ENCODE measurements around the gene RASA3.

RASA3 gene

DNA sequence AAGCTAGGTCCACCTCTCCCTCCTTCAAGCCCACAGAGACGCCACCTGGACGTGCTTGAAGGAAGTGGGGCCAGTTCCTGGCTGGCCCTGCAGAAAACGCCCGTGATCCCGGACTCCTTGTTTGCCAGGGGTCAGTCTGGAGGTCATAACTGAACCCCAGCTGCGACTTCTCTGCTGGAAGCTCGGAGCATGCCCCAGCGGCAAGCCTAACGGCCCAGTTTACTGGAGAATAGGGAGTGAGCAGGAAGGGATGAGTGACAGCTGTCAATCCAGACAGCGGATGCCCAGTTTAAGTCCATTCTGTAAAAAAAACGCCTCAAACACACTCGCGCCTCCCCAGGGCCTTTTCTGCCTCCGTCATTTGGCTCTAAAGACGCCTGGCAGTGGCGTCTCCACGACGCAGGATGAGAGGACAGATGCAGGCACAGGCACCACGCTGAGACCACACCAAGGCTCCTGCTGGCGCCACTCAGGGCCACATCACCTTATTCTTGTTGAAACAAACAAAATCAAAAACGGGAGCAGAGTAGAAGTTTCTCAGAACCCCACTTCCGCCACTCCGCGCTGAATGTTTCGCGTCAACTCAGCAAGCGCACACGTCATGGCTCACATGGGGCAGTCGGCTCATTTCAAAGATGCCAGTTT is 57.6 kb downstream of the RASA3 start:
- TF ChIP-seq, protein P1, sequence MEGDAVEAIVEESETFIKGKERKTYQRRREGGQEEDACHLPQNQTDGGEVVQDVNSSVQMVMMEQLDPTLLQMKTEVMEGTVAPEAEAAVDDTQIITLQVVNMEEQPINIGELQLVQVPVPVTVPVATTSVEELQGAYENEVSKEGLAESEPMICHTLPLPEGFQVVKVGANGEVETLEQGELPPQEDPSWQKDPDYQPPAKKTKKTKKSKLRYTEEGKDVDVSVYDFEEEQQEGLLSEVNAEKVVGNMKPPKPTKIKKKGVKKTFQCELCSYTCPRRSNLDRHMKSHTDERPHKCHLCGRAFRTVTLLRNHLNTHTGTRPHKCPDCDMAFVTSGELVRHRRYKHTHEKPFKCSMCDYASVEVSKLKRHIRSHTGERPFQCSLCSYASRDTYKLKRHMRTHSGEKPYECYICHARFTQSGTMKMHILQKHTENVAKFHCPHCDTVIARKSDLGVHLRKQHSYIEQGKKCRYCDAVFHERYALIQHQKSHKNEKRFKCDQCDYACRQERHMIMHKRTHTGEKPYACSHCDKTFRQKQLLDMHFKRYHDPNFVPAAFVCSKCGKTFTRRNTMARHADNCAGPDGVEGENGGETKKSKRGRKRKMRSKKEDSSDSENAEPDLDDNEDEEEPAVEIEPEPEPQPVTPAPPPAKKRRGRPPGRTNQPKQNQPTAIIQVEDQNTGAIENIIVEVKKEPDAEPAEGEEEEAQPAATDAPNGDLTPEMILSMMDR (IDR thresholded peaks at IDR 0.05; ENCODE audit: low read depth, low read length, missing control alignments) = no peak
- Histone ChIP-seq H3K4me3 (ENCODE audit: low read depth, low read length) (no peak overlapping the region), H3K27ac (no peak overlapping the region), H3K27me3 (replicated peaks) (no peaks in the 10 kb centered on the region), H3K36me3 (replicated peaks) (peaks cover 33% of the 10 kb centered on the region)
- no peak for DNase-seq
- in situ Hi-C loops (cut with HindIII; ENCODE audit: low pct_ligation_motif_present, low sequenced_read_pairs) = no loop called here

DNA sequence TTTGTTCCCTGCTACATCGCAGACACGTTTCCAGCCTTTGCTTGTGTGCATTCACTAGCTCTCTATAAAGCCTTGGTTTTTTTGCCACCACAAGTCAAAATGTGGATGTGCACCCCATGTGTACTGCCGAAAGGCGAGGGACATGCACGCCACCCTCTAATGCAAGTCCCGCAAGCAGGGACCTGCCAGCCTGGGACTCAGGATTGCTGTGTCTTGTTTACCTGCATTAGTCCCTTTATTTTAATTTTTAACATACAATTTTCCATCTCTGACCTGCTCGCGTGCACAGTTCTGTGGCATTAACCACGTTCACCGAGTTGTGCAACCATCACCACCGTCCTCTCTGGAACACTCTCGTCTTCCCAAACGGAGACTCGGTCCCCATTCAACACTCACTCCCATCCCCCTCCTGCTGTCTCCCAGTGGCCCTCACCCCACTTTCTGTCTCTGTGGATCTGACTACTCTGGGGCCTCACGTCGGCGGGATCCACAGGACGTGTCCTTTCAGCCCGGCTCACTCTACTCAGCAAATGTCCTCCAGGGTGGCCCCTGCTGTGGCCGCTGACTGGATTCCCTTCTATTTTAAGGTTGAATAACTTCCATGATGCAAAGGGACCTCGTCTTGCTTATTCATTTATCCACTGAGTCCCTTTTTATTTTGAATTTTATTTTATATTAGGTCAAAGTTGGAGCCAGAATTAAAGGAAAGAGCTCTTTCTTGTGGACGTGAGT is 58.4 kb downstream of the RASA3 start:
- in situ Hi-C loops (cut with HindIII; ENCODE audit: low pct_ligation_motif_present, low sequenced_read_pairs) = no loop called here
- H3K27me3 ChIP-seq (replicated peaks) = no peaks in the 10 kb centered on the region
- no peak overlapping the region for H3K27ac ChIP-seq
- H3K36me3 ChIP-seq (replicated peaks) = peaks cover 31% of the 10 kb centered on the region
- TF ChIP-seq, protein P1 (IDR thresholded peaks at IDR 0.05; ENCODE audit: low read depth, low read length, missing control alignments) = no peak
- H3K4me3 ChIP-seq (ENCODE audit: low read depth, low read length) = no peak overlapping the region
- DNase-seq = no peak

DNA sequence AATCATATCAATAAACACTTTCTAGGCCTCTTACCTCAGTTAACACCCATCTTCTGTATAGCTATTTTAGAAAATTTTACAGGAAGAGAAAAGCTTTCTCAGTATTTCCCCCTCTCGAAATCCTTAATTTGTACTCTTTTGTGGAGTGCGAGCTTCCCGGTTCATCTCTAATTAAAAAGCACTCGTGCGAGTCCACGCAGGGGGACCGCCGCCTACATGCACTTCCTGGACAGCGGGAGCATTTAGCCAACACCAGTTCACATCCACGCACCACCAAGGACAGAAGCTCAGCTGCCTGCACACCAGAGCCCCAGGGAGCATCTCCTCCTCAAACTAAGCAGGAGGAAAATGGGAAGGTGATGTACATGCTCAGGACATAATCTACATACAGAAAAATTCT is 60.0 kb downstream of the RASA3 start:
- TF ChIP-seq, protein P1 (IDR thresholded peaks at IDR 0.05; ENCODE audit: low read depth, low read length, missing control alignments) = no peak
- no peaks in the 10 kb centered on the region for H3K27me3 ChIP-seq (replicated peaks)
- DNase-seq = no peak
- H3K36me3 ChIP-seq (replicated peaks) = peaks cover 28% of the 10 kb centered on the region
- no peak overlapping the region for H3K4me3 ChIP-seq (ENCODE audit: low read depth, low read length)
- H3K27ac ChIP-seq = no peak overlapping the region
- in situ Hi-C loops (cut with HindIII; ENCODE audit: low pct_ligation_motif_present, low sequenced_read_pairs) = no loop called here

DNA sequence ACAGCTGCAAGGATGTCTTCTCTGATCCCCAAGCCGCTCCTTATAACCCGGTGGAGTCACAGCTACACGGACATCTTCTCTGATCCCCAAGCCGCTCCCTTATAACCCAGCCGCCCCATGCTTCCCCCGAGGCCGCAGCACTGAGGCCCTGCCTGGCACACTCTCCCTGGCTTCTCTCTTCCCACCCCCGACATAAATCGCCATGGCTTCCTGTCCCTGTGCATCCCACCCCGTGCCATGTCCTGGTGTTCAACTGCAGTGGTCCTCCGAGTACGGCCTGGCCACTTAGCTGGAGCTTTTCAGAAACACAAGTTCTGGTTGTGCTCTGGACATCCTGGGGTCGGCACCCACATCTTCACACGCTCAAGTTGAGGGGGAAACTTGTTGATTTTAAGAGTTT is 60.4 kb downstream of the RASA3 start:
- Histone ChIP-seq H3K27ac (no peak overlapping the region), H3K4me3 (ENCODE audit: low read depth, low read length) (no peak overlapping the region), H3K27me3 (replicated peaks) (no peaks in the 10 kb centered on the region), H3K36me3 (replicated peaks) (peaks cover 28% of the 10 kb centered on the region)
- in situ Hi-C loops (cut with HindIII; ENCODE audit: low pct_ligation_motif_present, low sequenced_read_pairs) = no loop called here
- DNase-seq = no peak
- TF ChIP-seq, protein P1 (IDR thresholded peaks at IDR 0.05; ENCODE audit: low read depth, low read length, missing control alignments) = no peak

DNA sequence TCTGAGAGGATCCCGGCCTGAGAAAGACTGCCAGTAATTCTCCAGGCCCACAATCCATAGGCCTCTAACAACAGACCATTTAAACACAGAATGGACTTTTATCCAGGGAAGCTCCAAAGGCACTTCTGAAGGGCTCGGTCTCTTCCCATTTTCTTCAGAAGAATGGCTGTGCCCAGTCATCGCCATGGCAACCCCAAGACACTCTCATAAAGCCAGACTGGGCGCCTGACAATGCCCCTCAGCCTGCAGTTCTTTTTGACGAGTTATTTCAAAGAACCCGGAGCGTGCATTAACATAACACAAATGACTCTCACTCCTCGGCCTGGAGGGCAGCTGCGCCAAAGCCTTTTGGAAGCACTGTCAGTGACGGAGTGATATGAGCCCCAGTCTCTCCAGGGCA is 61.0 kb downstream of the RASA3 start:
- in situ Hi-C loops (cut with HindIII; ENCODE audit: low pct_ligation_motif_present, low sequenced_read_pairs) = no loop called here
- TF ChIP-seq, protein P1 (IDR thresholded peaks at IDR 0.05; ENCODE audit: low read depth, low read length, missing control alignments) = no peak
- H3K36me3 ChIP-seq (replicated peaks) = peaks cover 28% of the 10 kb centered on the region
- DNase-seq = no peak
- H3K27ac ChIP-seq = no peak overlapping the region
- H3K27me3 ChIP-seq (replicated peaks) = no peaks in the 10 kb centered on the region
- H3K4me3 ChIP-seq (ENCODE audit: low read depth, low read length) = no peak overlapping the region
